Tibial artery (tissue), 4 donors: Measurements from ENCODE around the gene WHRN.
A peak's percentile ranks its signal among the peaks of the same experiment; 100 is the strongest.

Experiments used
- DNase-seq, 2 donors: peaks; one replicate each; pipeline ENCODE4 v3.0.0-alpha.2; 2019
- H3K27ac ChIP-seq, 2 donors: fragments of 200-600 bp; sonication (generic) in 1 of 2; 1 replicate in 1 of 2; 2 replicates in 1 of 2; pipeline ENCODE4 v1.5.1; 2018 to 2019; ENCODE audit warnings: mild to moderate bottlenecking in 1 of 2
- H3K27me3 ChIP-seq, 2 donors: fragments of 200-600 bp; sonication (generic) in 1 of 2; one replicate each; pipeline versions ENCODE4 v1.5.1 to v1.6.0; 2016 to 2019
- H3K36me3 ChIP-seq, 3 donors: fragments of 200-600 bp; sonication (generic) in 2 of 3; one replicate each; pipeline ENCODE4 v1.5.1; 2016 to 2019; ENCODE audit warnings: mild to moderate bottlenecking in 2 of 3
- H3K4me1 ChIP-seq, 4 donors: fragments of 200-600 bp; sonication (generic) in 2 of 4; 1 replicate in 3 of 4; 2 replicates in 1 of 4; pipeline ENCODE4 v1.5.1; 2016 to 2019
- H3K4me3 ChIP-seq, 2 donors: fragments of 200-600 bp; sonication (generic) in 1 of 2; 1 replicate in 1 of 2; 2 replicates in 1 of 2; pipeline ENCODE4 v1.5.1; 2018 to 2019; ENCODE audit warnings: mild to moderate bottlenecking in 2 of 2
- H3K9me3 ChIP-seq, 3 donors: fragments of 200-600 bp; sonication (generic) in 1 of 3; one replicate each; pipeline ENCODE4 v1.5.1; 2016 to 2019
- CTCF ChIP-seq, 2 experiments: fragments of 200-600 bp in 1 of 2; fragments of 450-650 bp in 1 of 2; IDR thresholded peaks; one replicate each; pipeline ENCODE4 v1.5.1; 2017 to 2019; ENCODE audit warnings: antibody characterized with exemption in 2 of 2, mild to moderate bottlenecking in 1 of 2, moderate library complexity in 1 of 2
- intact Hi-C: fragments of 100-400 bp; cut with DNase I; formaldehyde crosslinking; loops from one replicate; pipeline ENCODE4 v1.15.0; 2023; ENCODE audit warnings: low total_unique reads

WHRN gene

DNA sequence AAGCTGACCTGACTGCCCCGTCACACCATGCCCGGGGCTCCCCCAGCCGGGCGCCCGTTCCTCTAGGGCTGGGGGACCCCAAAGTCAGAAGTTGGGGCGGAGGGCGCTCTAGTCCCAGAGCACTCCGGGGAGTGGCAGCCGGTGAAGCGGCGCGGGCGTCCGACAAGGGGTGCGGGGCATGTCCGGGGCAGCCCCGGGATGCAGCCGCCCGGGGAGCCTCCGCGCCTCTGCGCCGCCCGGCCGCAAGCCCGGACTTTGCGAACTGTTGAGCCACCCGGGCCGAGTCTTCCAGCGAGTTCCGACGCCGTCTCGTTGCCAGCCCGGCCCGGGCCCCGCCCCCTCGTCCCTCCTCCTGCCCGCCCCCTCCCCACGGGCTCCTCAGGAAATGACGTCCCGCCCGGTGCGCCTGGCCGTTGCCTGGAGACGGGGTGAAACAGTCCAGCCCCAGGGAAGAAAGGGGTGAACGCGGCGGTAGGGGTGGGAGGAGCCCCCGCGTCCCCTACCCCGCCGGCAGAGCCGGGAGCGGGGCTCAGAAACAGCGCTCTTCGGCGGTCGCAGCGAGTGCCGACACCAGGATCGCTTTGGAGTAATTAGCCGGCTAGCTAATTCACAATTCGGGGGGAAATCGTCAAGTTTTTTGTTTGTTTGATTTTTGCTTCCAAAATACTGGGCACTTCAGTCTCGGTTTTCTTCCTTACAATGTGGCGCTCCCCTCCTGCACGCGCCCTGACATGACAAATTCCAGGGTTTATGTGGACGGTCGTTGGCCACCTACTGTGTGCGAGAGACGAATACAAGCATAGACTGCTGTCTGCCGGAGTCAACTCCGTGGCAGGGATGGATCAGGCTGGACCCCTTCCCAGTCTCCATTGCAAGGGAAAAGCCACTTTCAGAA lies at the start of gene WHRN:
TSS of gene WHRN (minus strand) at position 287 of the 895 bp plus-strand sequence. CDS start 672 bp downstream, outside the sequence.
- intact Hi-C loops, result loop anchor here (10.0 kb wide), 1 partner anchor 101 kb away; no protein-coding TSS in a partner anchor
- peaks cover 0 to 80% of the 10 kb centered on the region in 2 donors for H3K27me3 ChIP-seq

DNA sequence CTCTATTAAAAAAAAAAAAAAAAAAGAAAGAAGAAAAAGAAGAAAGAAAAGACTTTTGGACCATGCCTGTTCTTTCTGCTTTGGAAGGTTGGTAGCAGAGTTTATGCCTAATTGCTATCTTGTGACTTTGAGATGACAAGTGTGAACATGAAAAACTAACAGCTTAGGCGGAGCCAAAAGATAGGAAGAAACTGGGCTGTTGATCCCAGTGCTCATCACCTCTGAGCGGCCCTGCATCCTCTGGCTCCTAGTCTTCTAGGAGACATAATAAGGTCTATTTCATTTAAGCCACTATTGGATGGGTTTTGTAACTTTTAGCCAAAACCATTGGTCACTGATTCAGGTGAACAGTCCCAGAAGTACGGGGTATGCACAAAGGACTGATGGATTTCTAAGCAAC lies 47.9 kb upstream of the WHRN start:
- Histone ChIP-seq H3K27ac (no peak overlapping the region), H3K4me3 (no peak overlapping the region), H3K36me3 (no peaks in the 10 kb centered on the region), H3K4me1 (peaks cover 0 to 14% (median 2%) of the 10 kb centered on the region in 4 donors), H3K9me3 (no peaks in the 10 kb centered on the region), H3K27me3 (no peaks in the 10 kb centered on the region)
- TF ChIP-seq CTCF (IDR thresholded peaks at IDR 0.05), result no peak
- DNase-seq, result no peak
- intact Hi-C loops, result no loop called here

More for the DNA sequence above, at the start of gene WHRN:
- H3K9me3 ChIP-seq, result no peaks in the 10 kb centered on the region
- no peak for TF ChIP-seq CTCF (IDR thresholded peaks at IDR 0.05)
- peak within 1 kb of the TSS; percentile 49 to 54 for H3K4me3 ChIP-seq
- H3K27ac ChIP-seq, result no peak within 1 kb of the TSS
- no peaks in the 10 kb centered on the region for H3K36me3 ChIP-seq
- H3K4me1 ChIP-seq, result peaks cover 0 to 23% (median 15%) of the 10 kb centered on the region in 4 donors
- peak; percentile 87 to 89 for DNase-seq

DNA sequence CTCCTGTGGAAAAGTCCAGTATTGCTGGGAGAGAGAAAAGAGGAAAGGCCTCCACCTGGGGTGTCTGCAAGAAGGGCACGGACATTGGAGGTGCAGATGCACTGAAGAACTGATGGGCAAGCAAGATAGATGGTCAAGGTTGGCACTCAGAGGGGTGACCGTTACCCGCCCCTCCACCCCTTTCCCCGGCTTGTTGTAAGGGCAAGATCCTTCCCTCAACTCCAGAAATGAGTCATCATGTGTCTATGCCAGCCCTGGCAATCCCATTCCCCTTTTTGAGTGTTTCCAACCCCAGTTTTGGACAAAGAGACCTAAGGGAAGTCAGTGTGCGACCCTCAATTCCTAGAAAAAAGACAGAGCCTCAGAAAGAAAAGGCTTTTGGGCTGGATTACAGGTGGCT lies 47.4 kb upstream of the WHRN start:
- no peaks in the 10 kb centered on the region for H3K36me3 ChIP-seq
- intact Hi-C loops, result no loop called here
- no peak overlapping the region for H3K4me3 ChIP-seq
- no peaks in the 10 kb centered on the region for H3K27me3 ChIP-seq
- no peaks in the 10 kb centered on the region for H3K9me3 ChIP-seq
- TF ChIP-seq CTCF (IDR thresholded peaks at IDR 0.05), result no peak
- H3K4me1 ChIP-seq, result peaks cover 0 to 14% (median 2%) of the 10 kb centered on the region in 4 donors
- H3K27ac ChIP-seq, result no peak overlapping the region
- DNase-seq, result no peak

- peak; percentile 67 to 82 for DNase-seq
- Histone ChIP-seq H3K9me3 (no peaks in the 10 kb centered on the region), H3K4me3 (no peak overlapping the region), H3K36me3 (no peaks in the 10 kb centered on the region), H3K27me3 (no peaks in the 10 kb centered on the region), H3K4me1 (peaks cover 0 to 14% (median 2%) of the 10 kb centered on the region in 4 donors), H3K27ac (no peak overlapping the region)
- TF ChIP-seq CTCF (IDR thresholded peaks at IDR 0.05), result no peak
- intact Hi-C loops, result no loop called here
Measured at GRCh38 chr9:114551750-114552685, 46.7 kb upstream of the WHRN start.

- H3K27me3 ChIP-seq, result peaks cover 0 to 2% of the 10 kb centered on the region in 2 donors
- intact Hi-C loops, result no loop called here
- H3K9me3 ChIP-seq, result no peaks in the 10 kb centered on the region
- H3K36me3 ChIP-seq, result no peaks in the 10 kb centered on the region
- no peak overlapping the region for H3K4me3 ChIP-seq
- TF ChIP-seq CTCF (IDR thresholded peaks at IDR 0.05), result no peak
- H3K4me1 ChIP-seq, result peaks cover 0 to 14% (median 2%) of the 10 kb centered on the region in 4 donors
- no peak for DNase-seq
- H3K27ac ChIP-seq, result no peak overlapping the region
Measured at GRCh38 chr9:114549697-114550330, 44.5 kb upstream of the WHRN start.
